Liver (tissue), 3 donors: ENCODE measurements around the gene TSTD1.

ENCODE experiments used
- GABPA ChIP-seq, 2 donors: IDR thresholded peaks in 1 of 2; conservative IDR thresholded peaks in 1 of 2; 2 replicates each; pipeline ENCODE4 v1.6.1; 2016; ENCODE audit warnings: antibody characterized with exemption in 2 of 2, mild to moderate bottlenecking in 1 of 2, moderate library complexity in 1 of 2
- JUND ChIP-seq, 2 donors: IDR thresholded peaks; 2 replicates each; pipeline ENCODE4 v1.6.1; 2016; ENCODE audit warnings: antibody characterized with exemption in 2 of 2
- RAD21 ChIP-seq, 2 donors: IDR thresholded peaks; 2 replicates each; pipeline ENCODE4 v1.6.1; 2016; ENCODE audit warnings: antibody characterized with exemption in 2 of 2, mild to moderate bottlenecking in 2 of 2
- RXRA ChIP-seq, 2 donors: IDR thresholded peaks; 2 replicates each; pipeline ENCODE4 v1.6.1; 2017 to 2018; ENCODE audit warnings: antibody characterized with exemption in 2 of 2, mild to moderate bottlenecking in 1 of 2
- SP1 ChIP-seq: IDR thresholded peaks from 2 replicates; pipeline ENCODE4 v1.6.1; 2018; ENCODE audit warnings: antibody characterized with exemption, mild to moderate bottlenecking
- TAF1 ChIP-seq: conservative IDR thresholded peaks from 2 replicates; pipeline ENCODE4 v1.6.1; 2016; ENCODE audit warnings: antibody characterized with exemption, mild to moderate bottlenecking
- YY1 ChIP-seq: IDR thresholded peaks from 2 replicates; pipeline ENCODE4 v1.6.1; 2016; ENCODE audit warnings: antibody characterized with exemption, mild to moderate bottlenecking
- TF ChIP-seq, protein P1 (sequence below): fragments of 150-350 bp; IDR thresholded peaks from 2 replicates; pipeline ENCODE4 v1.5.1; 2017; ENCODE audit warnings: improper control_type of control experiment, low read depth, low read length; ENCODE audit not compliant: missing input control
- TF ChIP-seq, protein P2 (sequence below): IDR thresholded peaks from 2 replicates; pipeline ENCODE4 v1.6.1; 2016; ENCODE audit warnings: antibody characterized with exemption
- TF ChIP-seq, protein P3 (sequence below): IDR thresholded peaks from 2 replicates; pipeline ENCODE4 v1.6.1; 2016; ENCODE audit warnings: antibody characterized with exemption
- TF ChIP-seq, protein P4 (sequence below): IDR thresholded peaks from 2 replicates; pipeline ENCODE4 v1.6.1; 2016; ENCODE audit warnings: antibody characterized with exemption
- TF ChIP-seq, protein P5 (sequence below): IDR thresholded peaks from 2 replicates; pipeline ENCODE4 v1.6.1; 2016; ENCODE audit warnings: antibody characterized with exemption, mild to moderate bottlenecking
- donor health status: healthy.
- donor health status: healthy.

DNA sequence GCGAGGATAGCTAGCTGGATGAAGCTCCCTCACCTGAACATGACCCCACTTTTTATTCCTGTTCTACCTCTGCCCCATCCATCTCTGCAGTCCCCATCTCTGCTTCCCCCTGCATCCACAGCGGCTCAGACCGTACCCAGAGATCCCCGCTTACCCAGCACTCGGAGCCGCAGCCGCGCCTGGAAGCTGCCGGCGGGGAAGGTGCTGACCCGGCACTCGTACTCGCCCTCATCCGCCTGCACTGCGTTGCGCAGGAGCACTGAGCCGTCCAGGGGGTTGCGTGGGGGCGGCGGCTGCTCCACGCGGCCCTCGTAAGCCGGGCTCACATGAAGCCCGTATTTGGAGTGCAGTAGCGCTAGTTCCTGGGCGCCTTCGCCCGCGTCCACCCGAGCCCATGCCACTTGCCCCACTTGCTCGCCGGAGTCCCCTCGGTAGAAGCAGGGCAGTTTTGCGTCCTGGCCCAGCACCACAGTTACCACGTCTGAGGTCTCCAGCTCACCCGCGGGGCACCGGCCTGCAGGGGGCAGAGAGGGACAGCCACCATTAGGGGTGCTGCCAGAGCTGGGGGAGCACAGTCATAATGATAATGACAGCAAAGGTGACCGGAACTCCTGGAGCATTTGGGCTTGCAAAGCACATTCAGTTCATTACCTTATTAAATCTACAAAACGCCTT, 40.8 kb upstream of the TSTD1 start:
- TF ChIP-seq, protein P1, sequence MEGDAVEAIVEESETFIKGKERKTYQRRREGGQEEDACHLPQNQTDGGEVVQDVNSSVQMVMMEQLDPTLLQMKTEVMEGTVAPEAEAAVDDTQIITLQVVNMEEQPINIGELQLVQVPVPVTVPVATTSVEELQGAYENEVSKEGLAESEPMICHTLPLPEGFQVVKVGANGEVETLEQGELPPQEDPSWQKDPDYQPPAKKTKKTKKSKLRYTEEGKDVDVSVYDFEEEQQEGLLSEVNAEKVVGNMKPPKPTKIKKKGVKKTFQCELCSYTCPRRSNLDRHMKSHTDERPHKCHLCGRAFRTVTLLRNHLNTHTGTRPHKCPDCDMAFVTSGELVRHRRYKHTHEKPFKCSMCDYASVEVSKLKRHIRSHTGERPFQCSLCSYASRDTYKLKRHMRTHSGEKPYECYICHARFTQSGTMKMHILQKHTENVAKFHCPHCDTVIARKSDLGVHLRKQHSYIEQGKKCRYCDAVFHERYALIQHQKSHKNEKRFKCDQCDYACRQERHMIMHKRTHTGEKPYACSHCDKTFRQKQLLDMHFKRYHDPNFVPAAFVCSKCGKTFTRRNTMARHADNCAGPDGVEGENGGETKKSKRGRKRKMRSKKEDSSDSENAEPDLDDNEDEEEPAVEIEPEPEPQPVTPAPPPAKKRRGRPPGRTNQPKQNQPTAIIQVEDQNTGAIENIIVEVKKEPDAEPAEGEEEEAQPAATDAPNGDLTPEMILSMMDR = no peak
- TF ChIP-seq, protein P2, sequence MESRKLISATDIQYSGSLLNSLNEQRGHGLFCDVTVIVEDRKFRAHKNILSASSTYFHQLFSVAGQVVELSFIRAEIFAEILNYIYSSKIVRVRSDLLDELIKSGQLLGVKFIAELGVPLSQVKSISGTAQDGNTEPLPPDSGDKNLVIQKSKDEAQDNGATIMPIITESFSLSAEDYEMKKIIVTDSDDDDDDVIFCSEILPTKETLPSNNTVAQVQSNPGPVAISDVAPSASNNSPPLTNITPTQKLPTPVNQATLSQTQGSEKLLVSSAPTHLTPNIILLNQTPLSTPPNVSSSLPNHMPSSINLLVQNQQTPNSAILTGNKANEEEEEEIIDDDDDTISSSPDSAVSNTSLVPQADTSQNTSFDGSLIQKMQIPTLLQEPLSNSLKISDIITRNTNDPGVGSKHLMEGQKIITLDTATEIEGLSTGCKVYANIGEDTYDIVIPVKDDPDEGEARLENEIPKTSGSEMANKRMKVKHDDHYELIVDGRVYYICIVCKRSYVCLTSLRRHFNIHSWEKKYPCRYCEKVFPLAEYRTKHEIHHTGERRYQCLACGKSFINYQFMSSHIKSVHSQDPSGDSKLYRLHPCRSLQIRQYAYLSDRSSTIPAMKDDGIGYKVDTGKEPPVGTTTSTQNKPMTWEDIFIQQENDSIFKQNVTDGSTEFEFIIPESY = no peak
- TF ChIP-seq, protein P3, sequence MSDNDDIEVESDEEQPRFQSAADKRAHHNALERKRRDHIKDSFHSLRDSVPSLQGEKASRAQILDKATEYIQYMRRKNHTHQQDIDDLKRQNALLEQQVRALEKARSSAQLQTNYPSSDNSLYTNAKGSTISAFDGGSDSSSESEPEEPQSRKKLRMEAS = no peak
- TF ChIP-seq TAF1 (no peak), SP1 (no peak), YY1 (no peak), JUND (IDR thresholded peaks at IDR 0.05) (no peak), GABPA (IDR thresholded peaks at IDR 0.05 in 1 of 2, conservative IDR thresholded peaks at IDR 0.05 in 1 of 2) (no peak), RXRA (IDR thresholded peaks at IDR 0.05) (no peak), RAD21 (IDR thresholded peaks at IDR 0.05) (no peak)
- TF ChIP-seq, protein P4, sequence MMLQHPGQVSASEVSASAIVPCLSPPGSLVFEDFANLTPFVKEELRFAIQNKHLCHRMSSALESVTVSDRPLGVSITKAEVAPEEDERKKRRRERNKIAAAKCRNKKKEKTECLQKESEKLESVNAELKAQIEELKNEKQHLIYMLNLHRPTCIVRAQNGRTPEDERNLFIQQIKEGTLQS = no peak
- TF ChIP-seq, protein P5, sequence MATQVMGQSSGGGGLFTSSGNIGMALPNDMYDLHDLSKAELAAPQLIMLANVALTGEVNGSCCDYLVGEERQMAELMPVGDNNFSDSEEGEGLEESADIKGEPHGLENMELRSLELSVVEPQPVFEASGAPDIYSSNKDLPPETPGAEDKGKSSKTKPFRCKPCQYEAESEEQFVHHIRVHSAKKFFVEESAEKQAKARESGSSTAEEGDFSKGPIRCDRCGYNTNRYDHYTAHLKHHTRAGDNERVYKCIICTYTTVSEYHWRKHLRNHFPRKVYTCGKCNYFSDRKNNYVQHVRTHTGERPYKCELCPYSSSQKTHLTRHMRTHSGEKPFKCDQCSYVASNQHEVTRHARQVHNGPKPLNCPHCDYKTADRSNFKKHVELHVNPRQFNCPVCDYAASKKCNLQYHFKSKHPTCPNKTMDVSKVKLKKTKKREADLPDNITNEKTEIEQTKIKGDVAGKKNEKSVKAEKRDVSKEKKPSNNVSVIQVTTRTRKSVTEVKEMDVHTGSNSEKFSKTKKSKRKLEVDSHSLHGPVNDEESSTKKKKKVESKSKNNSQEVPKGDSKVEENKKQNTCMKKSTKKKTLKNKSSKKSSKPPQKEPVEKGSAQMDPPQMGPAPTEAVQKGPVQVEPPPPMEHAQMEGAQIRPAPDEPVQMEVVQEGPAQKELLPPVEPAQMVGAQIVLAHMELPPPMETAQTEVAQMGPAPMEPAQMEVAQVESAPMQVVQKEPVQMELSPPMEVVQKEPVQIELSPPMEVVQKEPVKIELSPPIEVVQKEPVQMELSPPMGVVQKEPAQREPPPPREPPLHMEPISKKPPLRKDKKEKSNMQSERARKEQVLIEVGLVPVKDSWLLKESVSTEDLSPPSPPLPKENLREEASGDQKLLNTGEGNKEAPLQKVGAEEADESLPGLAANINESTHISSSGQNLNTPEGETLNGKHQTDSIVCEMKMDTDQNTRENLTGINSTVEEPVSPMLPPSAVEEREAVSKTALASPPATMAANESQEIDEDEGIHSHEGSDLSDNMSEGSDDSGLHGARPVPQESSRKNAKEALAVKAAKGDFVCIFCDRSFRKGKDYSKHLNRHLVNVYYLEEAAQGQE = no peak
